K562 (cell line): ENCODE data around the gene MCEMP1. TPM values are rescaled to one million over a fixed set of nuclear protein-coding genes. Genes with fewer than 3 reads are reported as not detected.

Experiments
- ATAC-seq: fragments of 200-7000 bp; cut with Tn5 transposase; 3 replicates; pipeline ENCODE4 v1.9.1; 2020; ENCODE audit warnings: moderate library complexity
- BruUV-seq: library from RNA; stranded (reverse); fragments of 400-500 nt; replicated peaks from 2 replicates; lab custom pipeline; 2021; lab: Mats Ljungman, UMichigan
- CTCF ChIA-PET: fragments of 300-600 bp; formaldehyde crosslinking; extraction: SDS; loops from one replicate; lab custom pipeline; 2021; ENCODE audit warnings: low intra/inter-chr PET ratio; lab: Yijun Ruan, JAX
- POLR2A ChIA-PET: fragments of 300-600, 350-650 bp; sonication (Branson Sonifier 250); formaldehyde crosslinking; extraction: SDS; loops from one replicate; lab custom pipeline; 2021; ENCODE audit warnings: antibody characterized with exemption, inconsistent platforms; lab: Yijun Ruan, JAX
- DNase-seq, 4 experiments: peaks; one replicate each; pipeline versions ENCODE4 v3.0.0 to v3.0.0-alpha.2; 2011 to 2018; ENCODE audit warnings: low spot score in 3 of 4, mixed read lengths in 3 of 4; ENCODE audit errors: extremely low read depth in 1 of 4
- FAIRE-seq: peaks from 2 replicates; lab custom pipeline; 2011; peaks lifted over from hg19 to GRCh38; lab: Jason Lieb, UNC
- H2AFZ ChIP-seq: 2 replicates; pipeline ENCODE4 v1.6.0; 2011; ENCODE audit warnings: low read depth, low read length, control low read depth, inconsistent platforms
- H3K27ac ChIP-seq: fragments of 200-600 bp; 3 replicates; pipeline ENCODE4 v1.8.0; 2011; ENCODE audit warnings: low read depth, mild to moderate bottlenecking, control low read depth, inconsistent platforms, low read length, moderate library complexity, mixed read lengths; ENCODE audit errors: extremely low read depth
- H3K27me3 ChIP-seq, 2 experiments: fragments of 300-600 bp in 1 of 2; 2 replicates in 1 of 2; 3 replicates in 1 of 2; pipeline versions ENCODE4 v1.6.0 to v1.8.0; 2011; ENCODE audit warnings: inconsistent platforms in 2 of 2, low read length in 2 of 2, mild to moderate bottlenecking in 1 of 2, mixed read lengths in 1 of 2, moderate library complexity in 1 of 2; ENCODE audit not compliant: control insufficient read depth in 2 of 2, insufficient read depth in 2 of 2
- H3K36me3 ChIP-seq: fragments of 300-600 bp; 3 replicates; pipeline ENCODE4 v1.8.0; 2011; ENCODE audit warnings: mild to moderate bottlenecking, low read length, inconsistent platforms; ENCODE audit not compliant: control insufficient read depth, insufficient read depth
- H3K4me1 ChIP-seq, 2 experiments: fragments of 200-600 bp in 1 of 2; replicated peaks in 1 of 2; 2 replicates in 1 of 2; 3 replicates in 1 of 2; pipeline versions ENCODE4 v1.5.1 to v1.8.0; 2011; ENCODE audit warnings: inconsistent platforms in 2 of 2, low read length in 2 of 2, mild to moderate bottlenecking in 1 of 2, mixed read lengths in 1 of 2, moderate library complexity in 1 of 2; ENCODE audit not compliant: control insufficient read depth in 2 of 2, insufficient read depth in 2 of 2
- H3K4me2 ChIP-seq: 2 replicates; pipeline ENCODE4 v1.6.1; 2011; ENCODE audit warnings: low read length, control low read depth, inconsistent platforms, mixed read lengths; ENCODE audit not compliant: insufficient read depth
- H3K4me3 ChIP-seq: fragments of 200-600 bp; sonication (generic), shearing (Covaris generic); 2 replicates; pipeline ENCODE4 v1.5.1; 2016; ENCODE audit warnings: control low read depth, inconsistent platforms
- H3K79me2 ChIP-seq: fragments of 200-600 bp; 3 replicates; pipeline ENCODE4 v1.8.0; 2011; ENCODE audit warnings: low read length, inconsistent platforms; ENCODE audit not compliant: control insufficient read depth, insufficient read depth
- H3K9ac ChIP-seq, 2 experiments: 2 replicates each; pipeline versions ENCODE4 v1.6.0 to v1.6.1; 2011; ENCODE audit warnings: low read depth in 2 of 2, low read length in 2 of 2, control low read depth in 1 of 2, inconsistent platforms in 1 of 2, mild to moderate bottlenecking in 1 of 2, mixed read lengths in 1 of 2; ENCODE audit not compliant: insufficient read depth in 1 of 2
- H3K9me1 ChIP-seq: one replicate; pipeline ENCODE4 v1.6.0; 2011; ENCODE audit warnings: inconsistent platforms, mild to moderate bottlenecking, low read length, moderate library complexity; ENCODE audit not compliant: control insufficient read depth, insufficient read depth
- H3K9me3 ChIP-seq: replicated peaks from 2 replicates; pipeline ENCODE4 v1.5.1; 2011; ENCODE audit warnings: low read depth, low read length, inconsistent platforms; ENCODE audit not compliant: control insufficient read depth, insufficient read depth
- H4K20me1 ChIP-seq: replicated peaks from 2 replicates; pipeline ENCODE4 v1.6.1; 2011; ENCODE audit warnings: low read length, inconsistent platforms, mixed read lengths; ENCODE audit not compliant: control insufficient read depth, insufficient read depth
- ATF3 ChIP-seq, 2 experiments: fragments of 450-650 bp in 1 of 2; sonication (generic) in 1 of 2; formaldehyde crosslinking in 1 of 2; IDR thresholded peaks in 1 of 2; conservative IDR thresholded peaks in 1 of 2; 2 replicates each; pipeline versions ENCODE4 v1.6.1 to v1.8.1; 2016 to 2023; ENCODE audit warnings: mild to moderate bottlenecking in 2 of 2, moderate library complexity in 2 of 2, inconsistent platforms in 1 of 2, missing genetic modification reagents in 1 of 2
- BHLHE40 ChIP-seq: IDR thresholded peaks from 2 replicates; pipeline ENCODE4 v1.6.1; 2011; ENCODE audit warnings: low read length, improper control_type of control experiment
- CLOCK ChIP-seq: fragments of 250-450 bp; sonication (Bioruptor Pico); IDR thresholded peaks from 2 replicates; pipeline ENCODE4 v1.4.0; 2020; ENCODE audit warnings: mild to moderate bottlenecking, moderate library complexity, borderline replicate concordance
- CREM ChIP-seq: IDR thresholded peaks from 2 replicates; pipeline ENCODE4 v1.6.1; 2014; ENCODE audit warnings: antibody characterized with exemption, low read depth
- RBBP5 ChIP-seq: fragments of 200-600 bp; sonication (generic); IDR thresholded peaks from 2 replicates; pipeline ENCODE4 v1.6.1; 2012; ENCODE audit warnings: borderline replicate concordance, mild to moderate bottlenecking, low read length, control low read depth, inconsistent platforms; ENCODE audit not compliant: insufficient read depth, poor library complexity, severe bottlenecking
- SMAD4 ChIP-seq: fragments of 250-450 bp; sonication (Bioruptor Pico); conservative IDR thresholded peaks from 2 replicates; pipeline ENCODE4 v1.8.0; 2021; ENCODE audit warnings: inconsistent platforms, mild to moderate bottlenecking, moderate library complexity
- SRSF1 ChIP-seq: fragments of 200-400 bp; formaldehyde crosslinking; IDR thresholded peaks from 2 replicates; pipeline ENCODE4 v1.6.1; 2017; ENCODE audit warnings: mild to moderate bottlenecking, low read depth, low read length, moderate library complexity
- ZBTB1 ChIP-seq: sonication (generic); formaldehyde crosslinking; IDR thresholded peaks from 2 replicates; pipeline ENCODE4 v1.8.1; 2023; ENCODE audit warnings: missing genetic modification reagents, low read depth, mild to moderate bottlenecking, borderline replicate concordance
- ZC3H4 ChIP-seq: sonication (generic); formaldehyde crosslinking; IDR thresholded peaks from 2 replicates; pipeline ENCODE4 v1.9.0; 2021; ENCODE audit warnings: missing genetic modification reagents, borderline replicate concordance
- ZNF311 ChIP-seq: fragments of 250-450 bp; sonication (Bioruptor Pico); IDR thresholded peaks from 2 replicates; pipeline ENCODE4 v1.4.0; 2020; ENCODE audit warnings: mild to moderate bottlenecking, moderate library complexity
- WGBS: fragments of 100-300 bp; shearing (Covaris generic); methylation state at CpG from one replicate; pipeline ENCODE4 v1.1.6; 2016; ENCODE audit warnings: low coverage, mixed read lengths; ENCODE audit not compliant: insufficient coverage; ENCODE audit errors: missing lambda C conversion rate; 5-methylcytosine and 5-hydroxymethylcytosine counted together
- in situ Hi-C: fragments of 300-500 bp; cut with MboI; formaldehyde crosslinking; loops from 4 replicates; pipeline ENCODE4 v1.15.0; 2018; ENCODE audit warnings: inconsistent platforms, mixed read lengths
- intact Hi-C: fragments of 100-400 bp; cut with micrococcal nuclease; formaldehyde crosslinking; loops from 2 replicates; pipeline ENCODE4 v1.14.2; 2022
- polyA plus RNA-seq, 8 experiments: library from polyadenylated mRNA; depleted of rRNA in 4 of 8; stranded (reverse) in 5 of 8; unstranded in 3 of 8; fragments of >200 nt; fragmentation: Nextera tagmentation in 2 of 8; fragmentation: Illumina TruSeq in 1 of 8; extraction: Ambion mirVana in 2 of 8; extraction: Trizol in 1 of 8; gene quantifications; 2 replicates each; pipeline versions ENCODE4 v1.2.1 to v1.2.3, GENCODE V29; 2011 to 2014; ENCODE audit warnings: inconsistent platforms in 1 of 8, missing spikeins in 1 of 8
- total RNA-seq, 7 experiments: library from RNA; depleted of rRNA in 6 of 7; stranded (reverse); fragments of >200 nt in 6 of 7; fragmentation: Illumina TruSeq in 2 of 7; extraction: Trizol in 2 of 7; gene quantifications; 2 replicates each; pipeline versions ENCODE4 v1.2.1 to v1.2.3, GENCODE V29; 2011 to 2021; ENCODE audit warnings: low replicate concordance in 1 of 7

The MCEMP1 gene
- total and polyA plus RNA-seq, 9 of the 15 experiments (the other 6 are each of a cell fraction or from before 2014, with no cell fraction given): 0.11 to 1.8 (median 0.51) TPM

- no peak for ATAC-seq
- POLR2A ChIA-PET: interaction anchor here (0.6 to 1.4 kb wide), 3 partner anchors 20 to 614 kb away, joined by 3 read pairs; no protein-coding TSS in a partner anchor
Measured at GRCh38 chr19:7720351-7720750, 43.5 kb downstream of the MCEMP1 start.

More at GRCh38 chr19:7720351-7720750, 43.5 kb downstream of the MCEMP1 start:
- in situ Hi-C loops (no loop called here), intact Hi-C loops (no loop called here)
- no TSS peak for BruUV-seq
- no peaks in the 10 kb centered on the region for H3K9me1 ChIP-seq
- H3K4me1 ChIP-seq: no peaks in the 10 kb centered on the region
- no peaks in the 10 kb centered on the region for H3K36me3 ChIP-seq
- H4K20me1 ChIP-seq: no peaks in the 10 kb centered on the region
- H3K9ac ChIP-seq: no peak overlapping the region
- no peak overlapping the region for H3K4me2 ChIP-seq
- no peak overlapping the region for H2AFZ ChIP-seq
- TF ChIP-seq ZBTB1 (no peak), ZC3H4 (no peak), ZNF311 (CRISPR knock-in tag) (no peak), SRSF1 (no peak), SMAD4 (CRISPR knock-in tag) (no peak), ATF3 (IDR thresholded peaks at IDR 0.05) (no peak), ATF3 (CRISPR knock-in tag; conservative IDR thresholded peaks at IDR 0.05) (no peak), BHLHE40 (no peak), RBBP5 (no peak), CREM (no peak), CLOCK (no peak)
- H3K4me3 ChIP-seq: no peak overlapping the region
- no peak overlapping the region for H3K27ac ChIP-seq
- FAIRE-seq: no peak
- no peak for DNase-seq
- H3K79me2 ChIP-seq: no peaks in the 10 kb centered on the region
- 5% methylated on average over 6 of the region's 6 CpGs for WGBS
- H3K9me3 ChIP-seq: no peaks in the 10 kb centered on the region
- H3K27me3 ChIP-seq: peaks cover 8 to 40% of the 10 kb centered on the region in 2 experiments; a peak in 4 of 5 replicates
- CTCF ChIA-PET: no interaction called here
